Panc1 (cell line): ENCODE data around the gene FHIT. TPM values are rescaled to one million over a fixed set of nuclear protein-coding genes. Genes with fewer than 3 reads are reported as not detected.

Experiments used
- ATAC-seq: fragments of 200-7000 bp; cut with Tn5 transposase; 2 replicates; pipeline ENCODE4 v1.9.1; 2020; ENCODE audit warnings: mild to moderate bottlenecking, moderate library complexity
- BruUV-seq: library from RNA; stranded (reverse); fragments of 400-500 nt; replicated peaks from 2 replicates; lab custom pipeline; 2021; lab: Mats Ljungman, UMichigan
- CTCF ChIA-PET: fragments of 300-600 bp; sonication (Branson Sonifier 250); formaldehyde crosslinking; loops from one replicate; lab custom pipeline; 2022; ENCODE audit warnings: antibody characterized with exemption; lab: Charles Lee
- POLR2A ChIA-PET: fragments of 300-600 bp; sonication (Branson Sonifier 250); formaldehyde crosslinking; loops from one replicate; lab custom pipeline; 2022; ENCODE audit warnings: antibody characterized with exemption; lab: Charles Lee
- DNase-seq: peaks from one replicate; pipeline ENCODE4 v3.0.0-alpha.2; 2010; ENCODE audit warnings: low read depth, low spot score
- H3K27ac ChIP-seq: 2 replicates; pipeline ENCODE4 v1.5.1; 2011; ENCODE audit warnings: mild to moderate bottlenecking, low read length, inconsistent platforms
- H3K27me3 ChIP-seq: fragments of 200-500 bp; sonication (Bioruptor generic); 2 replicates; pipeline ENCODE4 v1.6.0; 2014; ENCODE audit warnings: low read length, inconsistent platforms; ENCODE audit not compliant: control insufficient read depth, insufficient read depth
- H3K36me3 ChIP-seq: fragments of 200-500 bp; sonication (Bioruptor generic); 2 replicates; pipeline ENCODE4 v1.5.1; 2014; ENCODE audit warnings: inconsistent platforms, mild to moderate bottlenecking, low read length, moderate library complexity; ENCODE audit not compliant: control insufficient read depth, insufficient read depth
- H3K4me1 ChIP-seq: 2 replicates; pipeline ENCODE4 v1.5.1; 2011; ENCODE audit warnings: inconsistent platforms, mild to moderate bottlenecking, low read length, moderate library complexity; ENCODE audit not compliant: control insufficient read depth, insufficient read depth
- H3K4me3 ChIP-seq, 2 experiments: 2 replicates each; pipeline ENCODE4 v1.5.1; 2011 to 2012; ENCODE audit warnings: low read depth in 2 of 2, low read length in 2 of 2, mild to moderate bottlenecking in 2 of 2, inconsistent platforms in 1 of 2, moderate library complexity in 1 of 2
- H3K9me3 ChIP-seq: fragments of 200-500 bp; sonication (Bioruptor generic); 2 replicates; pipeline ENCODE4 v1.5.1; 2014; ENCODE audit warnings: low read depth, mild to moderate bottlenecking, inconsistent platforms, low read length, moderate library complexity; ENCODE audit not compliant: control insufficient read depth, insufficient read depth
- POLR2AphosphoS5 ChIP-seq: IDR thresholded peaks from 2 replicates; pipeline ENCODE4 v1.6.1; 2012; ENCODE audit warnings: mild to moderate bottlenecking, low read depth, low read length, moderate library complexity
- REST ChIP-seq, 2 experiments: IDR thresholded peaks; 2 replicates each; pipeline ENCODE4 v1.6.1; 2011 to 2012; ENCODE audit warnings: low read depth in 2 of 2, control low read depth in 1 of 2, low read length in 1 of 2, mild to moderate bottlenecking in 1 of 2, moderate library complexity in 1 of 2; ENCODE audit not compliant: insufficient read depth in 1 of 2
- SIN3A ChIP-seq: IDR thresholded peaks from 2 replicates; pipeline ENCODE4 v1.6.1; 2012; ENCODE audit warnings: low read depth, mild to moderate bottlenecking, low read length, moderate library complexity, borderline replicate concordance; ENCODE audit not compliant: insufficient read depth
- TCF7L2 ChIP-seq: IDR thresholded peaks from 2 replicates; pipeline ENCODE4 v1.6.1; 2011; ENCODE audit warnings: mild to moderate bottlenecking, low read depth, low read length, inconsistent platforms
- in situ Hi-C: cut with HindIII; loops from 2 replicates; pipeline ENCODE4 v1.10.0; 2016; ENCODE audit warnings: low sequenced_read_pairs, low pct_unique_long_range_greater_than_20kb
- intact Hi-C: fragments of 100-400 bp; cut with micrococcal nuclease; formaldehyde crosslinking; loops from one replicate; pipeline ENCODE4 v1.10.0; 2022; ENCODE audit not compliant: unreplicated experiment
- total RNA-seq: library from RNA; stranded (reverse); gene quantifications from one replicate; pipeline ENCODE4 v1.2.1, GENCODE V29; 2021; ENCODE audit not compliant: unreplicated experiment
- TF ChIP-seq, protein P1 (sequence below): fragments of 450-650 bp; IDR thresholded peaks from 2 replicates; pipeline ENCODE4 v1.5.1; 2017; ENCODE audit warnings: mild to moderate bottlenecking

FHIT gene
- total RNA-seq, 1 experiment from 2014 or later = 2.2 TPM

GRCh38 chr3:60829058-60829457 lies 422.2 kb downstream of the FHIT start:
- Histone ChIP-seq H3K27me3 (no peaks in the 10 kb centered on the region), H3K9me3 (no peaks in the 10 kb centered on the region), H3K4me3 (no peak overlapping the region), H3K4me1 (no peaks in the 10 kb centered on the region), H3K36me3 (no peaks in the 10 kb centered on the region), H3K27ac (no peak overlapping the region)
- POLR2A ChIA-PET = no interaction called here
- ATAC-seq = no peak
- in situ Hi-C loops = no loop called here
- no TSS peak for BruUV-seq
- DNase-seq = no peak
- TF ChIP-seq TCF7L2 (no peak), REST (IDR thresholded peaks at IDR 0.05; ENCODE audit: insufficient read depth in 1 of 2, low read depth in 2 of 2, low read length in 1 of 2) (no peak), SIN3A (no peak), POLR2AphosphoS5 (no peak)
- TF ChIP-seq, protein P1, sequence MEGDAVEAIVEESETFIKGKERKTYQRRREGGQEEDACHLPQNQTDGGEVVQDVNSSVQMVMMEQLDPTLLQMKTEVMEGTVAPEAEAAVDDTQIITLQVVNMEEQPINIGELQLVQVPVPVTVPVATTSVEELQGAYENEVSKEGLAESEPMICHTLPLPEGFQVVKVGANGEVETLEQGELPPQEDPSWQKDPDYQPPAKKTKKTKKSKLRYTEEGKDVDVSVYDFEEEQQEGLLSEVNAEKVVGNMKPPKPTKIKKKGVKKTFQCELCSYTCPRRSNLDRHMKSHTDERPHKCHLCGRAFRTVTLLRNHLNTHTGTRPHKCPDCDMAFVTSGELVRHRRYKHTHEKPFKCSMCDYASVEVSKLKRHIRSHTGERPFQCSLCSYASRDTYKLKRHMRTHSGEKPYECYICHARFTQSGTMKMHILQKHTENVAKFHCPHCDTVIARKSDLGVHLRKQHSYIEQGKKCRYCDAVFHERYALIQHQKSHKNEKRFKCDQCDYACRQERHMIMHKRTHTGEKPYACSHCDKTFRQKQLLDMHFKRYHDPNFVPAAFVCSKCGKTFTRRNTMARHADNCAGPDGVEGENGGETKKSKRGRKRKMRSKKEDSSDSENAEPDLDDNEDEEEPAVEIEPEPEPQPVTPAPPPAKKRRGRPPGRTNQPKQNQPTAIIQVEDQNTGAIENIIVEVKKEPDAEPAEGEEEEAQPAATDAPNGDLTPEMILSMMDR = no peak
- CTCF ChIA-PET = no interaction called here
- intact Hi-C loops = no loop called here

- BruUV-seq = no TSS peak
- intact Hi-C loops (no loop called here), in situ Hi-C loops (no loop called here)
Observed at GRCh38 chr3:60827666-60828065, 423.6 kb downstream of the FHIT start.

More at GRCh38 chr3:60827666-60828065, 423.6 kb downstream of the FHIT start:
- Histone ChIP-seq H3K36me3 (no peaks in the 10 kb centered on the region), H3K4me3 (no peak overlapping the region), H3K9me3 (no peaks in the 10 kb centered on the region), H3K4me1 (no peaks in the 10 kb centered on the region), H3K27me3 (no peaks in the 10 kb centered on the region), H3K27ac (no peak overlapping the region)
- DNase-seq (no peak), ATAC-seq (no peak)
- ChIA-PET POLR2A (no interaction called here), CTCF (no interaction called here)
- TF ChIP-seq POLR2AphosphoS5 = no peak
- TF ChIP-seq REST (IDR thresholded peaks at IDR 0.05; ENCODE audit: insufficient read depth in 1 of 2, low read depth in 2 of 2, low read length in 1 of 2) = no peak
- TF ChIP-seq TCF7L2 = no peak
- TF ChIP-seq, protein P1 = no peak
- no peak for TF ChIP-seq SIN3A
